ENCODE measurements around the gene SH3RF3. TPM values are rescaled to one million over a fixed set of nuclear protein-coding genes. Genes with fewer than 3 reads are reported as not detected.

The SH3RF3 gene
- polyA plus RNA-seq, 1 donor (not counting 4 experiments of a cell fraction or from before 2014, with no cell fraction given), result 0.08 TPM

DNA sequence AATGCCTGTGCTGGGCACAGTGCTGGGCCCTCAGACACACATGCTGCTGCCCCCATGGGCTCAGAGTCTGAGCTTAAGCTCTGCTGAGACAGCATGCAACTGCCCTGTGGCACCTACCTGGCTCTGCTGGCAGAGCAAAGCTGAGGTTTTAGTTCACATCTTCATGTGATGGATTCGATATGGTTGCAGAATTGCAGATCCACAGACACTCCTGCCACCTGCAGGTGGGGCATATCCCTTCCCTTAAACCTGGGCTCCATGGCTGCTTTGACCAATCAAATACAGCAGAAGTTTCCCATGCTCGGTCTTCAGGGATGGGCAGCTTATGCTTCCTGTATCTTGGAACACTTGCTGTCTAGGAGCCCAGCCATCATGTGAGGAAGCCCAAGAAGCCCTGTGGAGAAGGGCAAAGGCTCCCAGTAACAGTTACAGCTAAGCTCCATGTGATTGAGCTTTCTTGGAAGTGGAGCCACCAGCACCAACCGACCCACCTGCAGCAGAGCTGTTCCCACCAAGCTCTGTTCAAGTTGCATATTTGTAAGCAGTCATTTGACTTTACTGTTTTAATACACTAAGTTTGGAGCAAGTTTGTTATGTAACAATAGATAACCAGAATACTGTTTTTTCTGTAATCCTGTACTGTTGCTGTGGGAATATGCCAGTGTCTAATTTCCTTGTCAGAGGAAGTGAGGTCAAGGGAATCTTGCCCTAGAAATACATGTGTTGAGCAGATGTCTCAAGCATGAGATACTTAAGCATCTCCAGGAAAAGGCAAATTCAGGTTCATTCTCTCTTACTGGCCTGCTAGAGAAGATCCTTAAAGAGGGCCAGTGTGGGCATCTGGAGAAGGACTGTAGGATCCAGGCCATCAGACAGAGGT, 79.3 kb downstream of the SH3RF3 start:
- Histone ChIP-seq H3K27me3 (ENCODE audit: control insufficient read depth, extremely low read depth, insufficient read depth, low read length) (peaks cover 43% of the 10 kb centered on the region), H4K20me1 (ENCODE audit: control insufficient read depth, extremely low read depth, insufficient read depth, low read length) (no peaks in the 10 kb centered on the region), H3K9ac (ENCODE audit: control insufficient read depth, extremely low read depth, insufficient read depth, low read length) (no peak overlapping the region), H3K4me3 (ENCODE audit: control insufficient read depth in 2 of 3, extremely low read depth in 1 of 3, insufficient read depth in 2 of 3, low read depth in 1 of 3, low read length in 3 of 3) (no peak overlapping the region), H2AFZ (ENCODE audit: control insufficient read depth, low read length) (no peak overlapping the region), H3K9me3 (ENCODE audit: control insufficient read depth, low read depth, low read length) (no peaks in the 10 kb centered on the region), H3K36me3 (ENCODE audit: control insufficient read depth in 2 of 2, extremely low read depth in 1 of 2, insufficient read depth in 2 of 2, low read length in 2 of 2) (no peaks in the 10 kb centered on the region), H3K4me1 (ENCODE audit: control insufficient read depth, extremely low read depth, insufficient read depth, low read length) (peaks cover 17% of the 10 kb centered on the region), H3K4me2 (ENCODE audit: control insufficient read depth, extremely low read depth, insufficient read depth, low read depth, low read length) (no peak overlapping the region), H3K27ac (ENCODE audit: control insufficient read depth, insufficient read depth, low read length) (no peak overlapping the region), H3K9me1 (ENCODE audit: control insufficient read depth, extremely low read depth, insufficient read depth, low read length) (no peaks in the 10 kb centered on the region), H3K79me2 (ENCODE audit: control insufficient read depth, insufficient read depth, low read length) (no peaks in the 10 kb centered on the region)
- no peak for TF ChIP-seq EZH2 (IDR thresholded peaks at IDR 0.05; ENCODE audit: low read length)
- TF ChIP-seq, protein P1, sequence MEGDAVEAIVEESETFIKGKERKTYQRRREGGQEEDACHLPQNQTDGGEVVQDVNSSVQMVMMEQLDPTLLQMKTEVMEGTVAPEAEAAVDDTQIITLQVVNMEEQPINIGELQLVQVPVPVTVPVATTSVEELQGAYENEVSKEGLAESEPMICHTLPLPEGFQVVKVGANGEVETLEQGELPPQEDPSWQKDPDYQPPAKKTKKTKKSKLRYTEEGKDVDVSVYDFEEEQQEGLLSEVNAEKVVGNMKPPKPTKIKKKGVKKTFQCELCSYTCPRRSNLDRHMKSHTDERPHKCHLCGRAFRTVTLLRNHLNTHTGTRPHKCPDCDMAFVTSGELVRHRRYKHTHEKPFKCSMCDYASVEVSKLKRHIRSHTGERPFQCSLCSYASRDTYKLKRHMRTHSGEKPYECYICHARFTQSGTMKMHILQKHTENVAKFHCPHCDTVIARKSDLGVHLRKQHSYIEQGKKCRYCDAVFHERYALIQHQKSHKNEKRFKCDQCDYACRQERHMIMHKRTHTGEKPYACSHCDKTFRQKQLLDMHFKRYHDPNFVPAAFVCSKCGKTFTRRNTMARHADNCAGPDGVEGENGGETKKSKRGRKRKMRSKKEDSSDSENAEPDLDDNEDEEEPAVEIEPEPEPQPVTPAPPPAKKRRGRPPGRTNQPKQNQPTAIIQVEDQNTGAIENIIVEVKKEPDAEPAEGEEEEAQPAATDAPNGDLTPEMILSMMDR (optimal IDR thresholded peaks at IDR 0.05 in 1 of 3, IDR thresholded peaks at IDR 0.05 in 1 of 3, conservative IDR thresholded peaks at IDR 0.05 in 1 of 3; ENCODE audit: extremely low read depth in 1 of 3, insufficient read depth in 2 of 3, low read length in 3 of 3), result peak; percentile 22 to 57 (median 31)
- no peak for FAIRE-seq
- DNase-seq (ENCODE audit: low read depth, low spot score), result no peak
- dilution Hi-C loops (cut with MboI; ENCODE audit: extremely low pct_ligation_motif_present, low sequenced_read_pairs), result no loop called here

DNA sequence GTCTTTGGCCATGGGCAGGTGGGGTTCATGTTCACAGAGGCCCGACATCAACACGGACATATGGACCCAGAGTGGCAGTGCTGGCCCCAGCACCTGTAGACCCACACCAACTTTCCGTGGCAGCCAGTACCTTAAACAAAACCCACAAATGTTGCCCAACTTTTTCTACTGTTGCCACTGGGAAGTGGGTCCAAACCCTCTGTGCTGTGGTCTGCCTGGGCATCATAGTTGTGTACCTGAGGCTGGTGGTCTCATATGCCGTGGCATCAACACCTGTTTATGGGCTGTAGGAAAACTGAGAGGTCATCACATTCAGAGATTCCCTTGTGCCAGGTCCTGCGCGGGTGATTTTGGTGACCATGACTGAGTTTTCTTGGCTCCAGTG, 79.9 kb downstream of the SH3RF3 start:
- dilution Hi-C loops (cut with MboI; ENCODE audit: extremely low pct_ligation_motif_present, low sequenced_read_pairs), result no loop called here
- H3K9ac ChIP-seq (ENCODE audit: control insufficient read depth, extremely low read depth, insufficient read depth, low read length), result no peak overlapping the region
- DNase-seq (ENCODE audit: low read depth, low spot score) (no peak), FAIRE-seq (no peak)
- TF ChIP-seq EZH2 (IDR thresholded peaks at IDR 0.05; ENCODE audit: low read length), result no peak
- TF ChIP-seq, protein P1 (optimal IDR thresholded peaks at IDR 0.05 in 1 of 3, IDR thresholded peaks at IDR 0.05 in 1 of 3, conservative IDR thresholded peaks at IDR 0.05 in 1 of 3; ENCODE audit: extremely low read depth in 1 of 3, insufficient read depth in 2 of 3, low read length in 3 of 3), result no peak
- peaks cover 43% of the 10 kb centered on the region for H3K27me3 ChIP-seq (ENCODE audit: control insufficient read depth, extremely low read depth, insufficient read depth, low read length)
- H3K4me3 ChIP-seq (ENCODE audit: control insufficient read depth in 2 of 3, extremely low read depth in 1 of 3, insufficient read depth in 2 of 3, low read depth in 1 of 3, low read length in 3 of 3), result no peak overlapping the region
- no peak overlapping the region for H3K4me2 ChIP-seq (ENCODE audit: control insufficient read depth, extremely low read depth, insufficient read depth, low read depth, low read length)
- H3K79me2 ChIP-seq (ENCODE audit: control insufficient read depth, insufficient read depth, low read length), result no peaks in the 10 kb centered on the region
- H3K36me3 ChIP-seq (ENCODE audit: control insufficient read depth in 2 of 2, extremely low read depth in 1 of 2, insufficient read depth in 2 of 2, low read length in 2 of 2), result no peaks in the 10 kb centered on the region
- no peaks in the 10 kb centered on the region for H3K9me3 ChIP-seq (ENCODE audit: control insufficient read depth, low read depth, low read length)
- peaks cover 23% of the 10 kb centered on the region for H3K4me1 ChIP-seq (ENCODE audit: control insufficient read depth, extremely low read depth, insufficient read depth, low read length)
- no peak overlapping the region for H2AFZ ChIP-seq (ENCODE audit: control insufficient read depth, low read length)
- H3K9me1 ChIP-seq (ENCODE audit: control insufficient read depth, extremely low read depth, insufficient read depth, low read length), result no peaks in the 10 kb centered on the region
- no peaks in the 10 kb centered on the region for H4K20me1 ChIP-seq (ENCODE audit: control insufficient read depth, extremely low read depth, insufficient read depth, low read length)
- H3K27ac ChIP-seq (ENCODE audit: control insufficient read depth, insufficient read depth, low read length), result no peak overlapping the region

Measured in keratinocyte (primary cell).